Mucosa of descending colon (tissue), 3 donors: ENCODE results near the gene NR2C2. TPM values are rescaled to one million over a fixed set of nuclear protein-coding genes. Genes with fewer than 3 reads are reported as not detected.

Experiments
- ATAC-seq: fragments of 200-7000 bp; cut with Tn5 transposase; one replicate; pipeline ENCODE4 v1.9.1; 2020; ENCODE audit warnings: mild to moderate bottlenecking, moderate library complexity
- DNase-seq, 3 donors: peaks; one replicate each; pipeline ENCODE4 v3.0.0-alpha.2; 2020
- H3K36me3 ChIP-seq: fragments of 200-600 bp; one replicate; pipeline ENCODE4 v1.8.0; 2021; ENCODE audit warnings: low read depth, mild to moderate bottlenecking
- H3K4me1 ChIP-seq: fragments of 200-600 bp; one replicate; pipeline ENCODE4 v1.8.0; 2021; ENCODE audit warnings: low read depth, mild to moderate bottlenecking
- H3K4me3 ChIP-seq: fragments of 200-600 bp; one replicate; pipeline ENCODE4 v1.8.0; 2021; ENCODE audit warnings: mild to moderate bottlenecking
- H3K9me3 ChIP-seq: fragments of 200-600 bp; one replicate; pipeline ENCODE4 v1.8.0; 2021; ENCODE audit warnings: mild to moderate bottlenecking
- CTCF ChIP-seq: fragments of 200-600 bp; IDR thresholded peaks from one replicate; pipeline ENCODE4 v1.8.0; 2022; ENCODE audit warnings: antibody characterized with exemption, mild to moderate bottlenecking
- intact Hi-C, 2 donors: fragments of 100-400 bp; cut with DNase I in 1 of 2; cut with micrococcal nuclease in 1 of 2; formaldehyde crosslinking; loops; one replicate each; pipeline versions ENCODE4 v1.11.0 to v1.11.1; 2022; cut with DNase I, micrococcal nuclease
- total RNA-seq, 3 donors: library from RNA; stranded (reverse); fragmentation: NEBNext Ultra II Directional in 2 of 3; extraction: Animal tissue kit (Norgen Biotek cat#: 25700) in 2 of 3; gene quantifications; one replicate each; pipeline versions ENCODE4 v1.2.1 to v1.2.4, GENCODE V29; 2021 to 2023
- donor health status: DM: no; HTN: no; CAD: no; lungs with moderate emphysema.
- donor health status: DM: no; HTN: no; CAD: no.
- donor health status: DM: no; HTN: yes; CAD: no.

Gene NR2C2
- total RNA-seq, 3 donors from 2014 or later: 37.6 to 56.6 (median 53.9) TPM

GRCh38 chr3:14980689-14981088, 33.3 kb downstream of the NR2C2 start:
- no peak for TF ChIP-seq CTCF
- Histone ChIP-seq H3K4me1 (no peaks in the 10 kb centered on the region), H3K9me3 (no peaks in the 10 kb centered on the region), H3K36me3 (no peaks in the 10 kb centered on the region), H3K4me3 (no peak overlapping the region)
- intact Hi-C loops: no loop called here
- DNase-seq (no peak), ATAC-seq (peak; percentile 41)

DNA sequence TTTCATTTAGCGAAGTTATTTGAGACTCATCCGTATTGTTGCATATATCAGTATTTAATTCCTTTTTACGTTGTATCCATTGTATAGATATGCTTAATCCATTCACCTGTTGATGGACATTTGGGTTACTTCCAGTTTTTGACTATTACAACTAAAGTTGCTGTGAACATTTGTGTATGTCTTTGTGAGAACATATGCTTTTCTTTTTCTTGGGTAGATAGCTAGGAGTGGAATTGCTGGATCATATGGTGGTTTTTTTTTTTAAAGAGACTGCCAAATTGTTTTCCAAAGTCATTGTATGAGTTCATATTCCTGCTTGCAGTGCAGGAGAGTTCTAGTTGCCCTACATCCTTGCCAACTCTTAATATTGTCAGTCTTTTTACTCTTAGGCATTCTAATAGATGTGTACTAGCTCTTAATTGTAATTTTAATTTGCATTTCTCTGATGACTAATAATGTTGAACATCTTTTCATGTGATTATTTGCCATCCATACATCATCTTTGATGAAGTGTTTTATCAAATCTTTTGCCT, 37.3 kb downstream of the NR2C2 start:
- Histone ChIP-seq H3K9me3 (no peaks in the 10 kb centered on the region), H3K36me3 (no peaks in the 10 kb centered on the region), H3K4me3 (no peak overlapping the region), H3K4me1 (peaks cover 4% of the 10 kb centered on the region)
- DNase-seq (no peak), ATAC-seq (no peak)
- TF ChIP-seq CTCF: no peak
- intact Hi-C loops: no loop called here

GRCh38 chr3:14988988-14989394, 41.6 kb downstream of the NR2C2 start:
- Histone ChIP-seq H3K36me3 (no peaks in the 10 kb centered on the region), H3K4me1 (peaks cover 17% of the 10 kb centered on the region), H3K4me3 (no peak overlapping the region), H3K9me3 (no peaks in the 10 kb centered on the region)
- peak in 1 of 3 donors; percentile 13 for DNase-seq
- peak; percentile 69 for ATAC-seq
- intact Hi-C loops: no loop called here
- TF ChIP-seq CTCF: no peak

DNA sequence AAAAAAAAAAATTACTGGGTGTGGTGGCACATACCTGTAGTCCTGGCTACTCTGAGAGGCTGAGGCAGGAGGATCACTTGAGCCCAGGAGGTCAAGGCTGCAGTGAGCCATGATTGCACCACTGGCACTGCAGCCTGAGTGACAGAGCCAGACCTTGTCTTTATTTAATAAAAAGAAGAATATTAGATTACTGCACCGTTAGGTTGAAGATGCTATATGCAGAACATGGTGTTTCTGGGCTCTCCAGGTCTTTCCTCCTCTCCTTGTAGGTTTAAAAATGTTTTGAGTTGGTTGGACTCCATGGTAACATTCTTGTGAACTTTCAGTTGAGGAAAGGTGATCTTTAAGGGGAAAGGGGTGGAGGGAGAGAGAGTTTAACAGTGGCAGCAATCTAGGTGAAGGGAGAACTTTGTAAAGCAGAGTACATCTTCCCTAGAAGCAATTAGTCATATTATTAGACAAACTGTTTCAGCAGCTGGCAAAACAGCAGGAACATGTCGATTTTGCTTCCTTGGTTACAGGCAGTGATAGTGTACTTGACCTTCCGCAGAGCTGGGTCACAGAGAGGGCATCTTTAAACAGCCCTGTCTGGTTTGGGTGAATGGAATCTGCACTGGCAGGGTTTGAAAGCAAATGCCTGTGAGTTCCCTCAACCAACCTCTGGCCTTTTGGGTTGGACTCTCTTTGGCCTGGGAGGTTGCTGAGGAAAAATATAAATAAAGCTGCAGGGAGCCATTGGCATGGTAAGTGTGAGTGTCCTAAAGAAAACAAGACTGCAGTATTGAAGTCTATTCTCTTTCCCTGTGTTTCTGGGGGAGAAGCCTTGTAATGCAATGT, 42.8 kb downstream of the NR2C2 start:
- Histone ChIP-seq H3K4me3 (no peak overlapping the region), H3K9me3 (no peaks in the 10 kb centered on the region), H3K4me1 (peaks cover 17% of the 10 kb centered on the region), H3K36me3 (no peaks in the 10 kb centered on the region)
- TF ChIP-seq CTCF: no peak
- DNase-seq: no peak
- ATAC-seq: peak; percentile 50
- intact Hi-C loops: no loop called here

DNA sequence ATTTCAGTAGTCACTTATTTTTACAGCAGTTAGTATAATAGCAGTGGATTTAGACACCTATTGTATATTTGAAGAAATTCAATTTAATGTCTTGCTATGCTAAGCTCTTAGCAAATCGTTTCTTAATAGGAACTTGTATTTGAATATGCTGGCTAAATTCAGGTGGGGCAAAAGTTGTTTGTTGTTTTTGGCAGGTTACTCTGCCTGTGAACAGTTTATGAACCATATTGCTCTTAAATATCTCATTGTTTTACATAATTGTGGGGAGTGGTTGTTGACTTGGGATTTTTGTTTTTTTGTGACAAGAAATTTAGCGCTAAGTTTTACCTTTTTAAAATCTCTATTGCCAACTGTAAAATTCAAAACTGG, 43.4 kb downstream of the NR2C2 start:
- intact Hi-C loops: no loop called here
- Histone ChIP-seq H3K4me1 (peaks cover 17% of the 10 kb centered on the region), H3K4me3 (no peak overlapping the region), H3K9me3 (no peaks in the 10 kb centered on the region), H3K36me3 (no peaks in the 10 kb centered on the region)
- DNase-seq (no peak), ATAC-seq (no peak)
- TF ChIP-seq CTCF: no peak
